K562 (cell line): Measurements from ENCODE around the gene TUBB4B. TPM values are rescaled to one million over a fixed set of nuclear protein-coding genes. Genes with fewer than 3 reads are reported as not detected.

Source experiments
- CBFA2T2 ChIP-seq: fragments of 450-650 bp; conservative IDR thresholded peaks from 2 replicates; pipeline ENCODE4 v1.6.1; 2017; ENCODE audit warnings: mild to moderate bottlenecking
- DDX20 ChIP-seq: fragments of 450-650 bp; IDR thresholded peaks from 2 replicates; pipeline ENCODE4 v1.6.1; 2016; ENCODE audit warnings: missing genetic modification characterization, low read depth, mild to moderate bottlenecking, missing compliant biosample characterization, moderate library complexity
- EHMT2 ChIP-seq: fragments of 450-650 bp; IDR thresholded peaks from 2 replicates; pipeline ENCODE4 v1.6.1; 2018; ENCODE audit warnings: antibody characterized with exemption
- MXI1 ChIP-seq: IDR thresholded peaks from 2 replicates; pipeline ENCODE4 v1.6.1; 2011; ENCODE audit warnings: low read depth, mild to moderate bottlenecking, improper control_type of control experiment, low read length
- NFIC ChIP-seq: fragments of 450-650 bp; IDR thresholded peaks from 2 replicates; pipeline ENCODE4 v1.6.1; 2017; ENCODE audit warnings: mild to moderate bottlenecking, inconsistent platforms
- POLR2A ChIP-seq: fragments of 450-650 bp; conservative IDR thresholded peaks from 2 replicates; pipeline ENCODE4 v1.6.1; 2016
- SMAD1 ChIP-seq: fragments of 150-350 bp; IDR thresholded peaks from 2 replicates; pipeline ENCODE4 v1.6.1; 2014; ENCODE audit warnings: low read length, low read depth; ENCODE audit not compliant: partially characterized antibody
- ZFP36 ChIP-seq: fragments of 150-350 bp; IDR thresholded peaks from 2 replicates; pipeline ENCODE4 v1.6.1; 2018; ENCODE audit warnings: low read length, low read depth; ENCODE audit not compliant: partially characterized antibody
- polyA plus RNA-seq, 8 experiments: library from polyadenylated mRNA; depleted of rRNA in 4 of 8; stranded (reverse) in 5 of 8; unstranded in 3 of 8; fragments of >200 nt; fragmentation: Nextera tagmentation in 2 of 8; fragmentation: Illumina TruSeq in 1 of 8; extraction: Ambion mirVana in 2 of 8; extraction: Trizol in 1 of 8; gene quantifications; 2 replicates each; pipeline versions ENCODE4 v1.2.1 to v1.2.3, GENCODE V29; 2011 to 2014; ENCODE audit warnings: inconsistent platforms in 1 of 8, missing spikeins in 1 of 8
- total RNA-seq, 7 experiments: library from RNA; depleted of rRNA in 6 of 7; stranded (reverse); fragments of >200 nt in 6 of 7; fragmentation: Illumina TruSeq in 2 of 7; extraction: Trizol in 2 of 7; gene quantifications; 2 replicates each; pipeline versions ENCODE4 v1.2.1 to v1.2.3, GENCODE V29; 2011 to 2021; ENCODE audit warnings: low replicate concordance in 1 of 7
- TF ChIP-seq, protein P1 (sequence below): fragments of 450-650 bp; IDR thresholded peaks from 2 replicates; pipeline ENCODE4 v1.6.1; 2017; ENCODE audit warnings: mild to moderate bottlenecking, moderate library complexity
- TF ChIP-seq, protein P2 (sequence below): fragments of 450-650 bp; IDR thresholded peaks from 2 replicates; pipeline ENCODE4 v1.6.1; 2016
- TF ChIP-seq, protein P3 (sequence below): fragments of 450-650 bp; IDR thresholded peaks from 2 replicates; pipeline ENCODE4 v1.6.1; 2016; ENCODE audit warnings: borderline replicate concordance
- TF ChIP-seq, protein P4 (sequence below): fragments of 450-650 bp; IDR thresholded peaks from 2 replicates; pipeline ENCODE4 v1.6.1; 2016; ENCODE audit warnings: low read depth, mild to moderate bottlenecking, moderate library complexity
- TF ChIP-seq, protein P5 (sequence below), 3 experiments: fragments of 200-800 bp in 1 of 3; sonication (Bioruptor generic) in 1 of 3; sonication (generic) in 1 of 3; formaldehyde crosslinking in 1 of 3; IDR thresholded peaks; 2 replicates each; pipeline versions ENCODE4 v1.6.1 to v1.8.0; 2016 to 2022; ENCODE audit warnings: mild to moderate bottlenecking in 2 of 3, missing compliant biosample characterization in 2 of 3, missing genetic modification characterization in 2 of 3, missing genetic modification reagents in 1 of 3
- TF ChIP-seq, protein P6 (sequence below), 2 experiments: IDR thresholded peaks; 2 replicates each; pipeline ENCODE4 v1.6.1; 2011; ENCODE audit warnings: borderline replicate concordance in 1 of 2, control low read depth in 1 of 2, low read depth in 1 of 2, low read length in 1 of 2, mild to moderate bottlenecking in 1 of 2, mixed read lengths in 1 of 2, moderate library complexity in 1 of 2; ENCODE audit not compliant: insufficient read depth in 1 of 2, insufficient read length in 1 of 2, poor library complexity in 1 of 2, severe bottlenecking in 1 of 2; ENCODE audit errors: extremely low read depth in 1 of 2
- TF ChIP-seq, protein P7 (sequence below): sonication (generic); formaldehyde crosslinking; IDR thresholded peaks from 2 replicates; pipeline ENCODE4 v1.8.0; 2022; ENCODE audit warnings: missing genetic modification reagents, mild to moderate bottlenecking, borderline replicate concordance

TUBB4B gene
- total and polyA plus RNA-seq, 9 of the 15 experiments (the other 6 are each of a cell fraction or from before 2014, with no cell fraction given): 24.1 to 443 (median 268) TPM

DNA sequence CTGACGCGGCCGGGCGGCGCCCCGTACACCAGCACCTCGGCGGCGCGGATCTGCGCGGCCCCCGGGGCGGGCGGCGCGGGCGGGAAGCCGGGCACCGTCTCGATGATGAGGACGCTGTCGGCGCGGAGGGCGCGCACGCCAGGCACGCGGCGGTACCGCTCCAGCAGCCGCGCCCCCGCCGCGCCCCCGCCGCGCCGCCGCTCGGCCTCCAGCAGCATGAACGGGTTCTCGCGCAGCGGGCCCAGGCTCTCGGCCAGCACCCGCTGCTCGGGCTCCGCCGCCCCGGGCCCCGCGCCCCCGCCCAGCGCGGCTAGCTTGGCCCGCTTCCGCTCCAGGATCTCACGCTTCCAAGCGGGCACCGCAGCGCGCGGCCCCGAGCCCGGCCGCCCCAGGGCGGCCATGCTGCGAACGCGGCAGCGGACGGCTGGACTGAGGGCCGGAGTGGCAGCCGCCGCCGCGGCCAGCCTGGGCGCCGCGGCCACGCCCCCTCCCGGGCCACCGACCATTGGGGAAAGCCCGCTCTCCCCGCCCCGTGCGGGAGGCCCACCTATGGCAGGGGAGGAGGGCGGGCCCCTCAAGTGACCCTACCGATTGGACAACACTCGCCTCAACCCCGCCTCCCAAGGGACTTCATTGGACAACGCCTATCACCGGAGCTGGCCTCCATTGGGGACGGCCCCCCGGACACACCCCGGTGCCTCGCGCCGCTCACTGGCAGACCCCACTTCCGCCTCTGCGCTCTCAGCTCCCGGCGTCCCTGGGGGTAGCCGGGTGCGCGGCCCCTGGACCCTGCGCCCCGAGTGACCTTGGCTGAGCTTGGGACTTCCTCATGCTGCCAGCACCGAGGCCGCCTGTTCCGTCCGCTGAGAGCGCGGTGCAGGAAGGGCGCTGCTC is 40.5 kb upstream of the TUBB4B start, which contains the start of gene TPRN (continued):
- TF ChIP-seq, protein P1, sequence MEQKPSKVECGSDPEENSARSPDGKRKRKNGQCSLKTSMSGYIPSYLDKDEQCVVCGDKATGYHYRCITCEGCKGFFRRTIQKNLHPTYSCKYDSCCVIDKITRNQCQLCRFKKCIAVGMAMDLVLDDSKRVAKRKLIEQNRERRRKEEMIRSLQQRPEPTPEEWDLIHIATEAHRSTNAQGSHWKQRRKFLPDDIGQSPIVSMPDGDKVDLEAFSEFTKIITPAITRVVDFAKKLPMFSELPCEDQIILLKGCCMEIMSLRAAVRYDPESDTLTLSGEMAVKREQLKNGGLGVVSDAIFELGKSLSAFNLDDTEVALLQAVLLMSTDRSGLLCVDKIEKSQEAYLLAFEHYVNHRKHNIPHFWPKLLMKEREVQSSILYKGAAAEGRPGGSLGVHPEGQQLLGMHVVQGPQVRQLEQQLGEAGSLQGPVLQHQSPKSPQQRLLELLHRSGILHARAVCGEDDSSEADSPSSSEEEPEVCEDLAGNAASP: no peak
- TF ChIP-seq, protein P2, sequence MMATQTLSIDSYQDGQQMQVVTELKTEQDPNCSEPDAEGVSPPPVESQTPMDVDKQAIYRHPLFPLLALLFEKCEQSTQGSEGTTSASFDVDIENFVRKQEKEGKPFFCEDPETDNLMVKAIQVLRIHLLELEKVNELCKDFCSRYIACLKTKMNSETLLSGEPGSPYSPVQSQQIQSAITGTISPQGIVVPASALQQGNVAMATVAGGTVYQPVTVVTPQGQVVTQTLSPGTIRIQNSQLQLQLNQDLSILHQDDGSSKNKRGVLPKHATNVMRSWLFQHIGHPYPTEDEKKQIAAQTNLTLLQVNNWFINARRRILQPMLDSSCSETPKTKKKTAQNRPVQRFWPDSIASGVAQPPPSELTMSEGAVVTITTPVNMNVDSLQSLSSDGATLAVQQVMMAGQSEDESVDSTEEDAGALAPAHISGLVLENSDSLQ: peak; percentile 73
- TF ChIP-seq, protein P3, sequence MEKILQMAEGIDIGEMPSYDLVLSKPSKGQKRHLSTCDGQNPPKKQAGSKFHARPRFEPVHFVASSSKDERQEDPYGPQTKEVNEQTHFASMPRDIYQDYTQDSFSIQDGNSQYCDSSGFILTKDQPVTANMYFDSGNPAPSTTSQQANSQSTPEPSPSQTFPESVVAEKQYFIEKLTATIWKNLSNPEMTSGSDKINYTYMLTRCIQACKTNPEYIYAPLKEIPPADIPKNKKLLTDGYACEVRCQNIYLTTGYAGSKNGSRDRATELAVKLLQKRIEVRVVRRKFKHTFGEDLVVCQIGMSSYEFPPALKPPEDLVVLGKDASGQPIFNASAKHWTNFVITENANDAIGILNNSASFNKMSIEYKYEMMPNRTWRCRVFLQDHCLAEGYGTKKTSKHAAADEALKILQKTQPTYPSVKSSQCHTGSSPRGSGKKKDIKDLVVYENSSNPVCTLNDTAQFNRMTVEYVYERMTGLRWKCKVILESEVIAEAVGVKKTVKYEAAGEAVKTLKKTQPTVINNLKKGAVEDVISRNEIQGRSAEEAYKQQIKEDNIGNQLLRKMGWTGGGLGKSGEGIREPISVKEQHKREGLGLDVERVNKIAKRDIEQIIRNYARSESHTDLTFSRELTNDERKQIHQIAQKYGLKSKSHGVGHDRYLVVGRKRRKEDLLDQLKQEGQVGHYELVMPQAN: peak; percentile 67; the same call in 1 of the 2 replicates
- TF ChIP-seq EHMT2: no peak
- no peak for TF ChIP-seq ZFP36
- TF ChIP-seq POLR2A: peak; percentile 88
- TF ChIP-seq, protein P4, sequence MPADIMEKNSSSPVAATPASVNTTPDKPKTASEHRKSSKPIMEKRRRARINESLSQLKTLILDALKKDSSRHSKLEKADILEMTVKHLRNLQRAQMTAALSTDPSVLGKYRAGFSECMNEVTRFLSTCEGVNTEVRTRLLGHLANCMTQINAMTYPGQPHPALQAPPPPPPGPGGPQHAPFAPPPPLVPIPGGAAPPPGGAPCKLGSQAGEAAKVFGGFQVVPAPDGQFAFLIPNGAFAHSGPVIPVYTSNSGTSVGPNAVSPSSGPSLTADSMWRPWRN: no peak
- TF ChIP-seq, protein P5, sequence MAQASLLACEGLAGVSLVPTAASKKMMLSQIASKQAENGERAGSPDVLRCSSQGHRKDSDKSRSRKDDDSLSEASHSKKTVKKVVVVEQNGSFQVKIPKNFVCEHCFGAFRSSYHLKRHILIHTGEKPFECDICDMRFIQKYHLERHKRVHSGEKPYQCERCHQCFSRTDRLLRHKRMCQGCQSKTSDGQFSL (CRISPR knock-in tag; IDR thresholded peaks at IDR 0.05): no peak
- TF ChIP-seq, protein P5 (tag; IDR thresholded peaks at IDR 0.05): no peak
- TF ChIP-seq, protein P6, sequence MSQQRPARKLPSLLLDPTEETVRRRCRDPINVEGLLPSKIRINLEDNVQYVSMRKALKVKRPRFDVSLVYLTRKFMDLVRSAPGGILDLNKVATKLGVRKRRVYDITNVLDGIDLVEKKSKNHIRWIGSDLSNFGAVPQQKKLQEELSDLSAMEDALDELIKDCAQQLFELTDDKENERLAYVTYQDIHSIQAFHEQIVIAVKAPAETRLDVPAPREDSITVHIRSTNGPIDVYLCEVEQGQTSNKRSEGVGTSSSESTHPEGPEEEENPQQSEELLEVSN (IDR thresholded peaks at IDR 0.05; ENCODE audit: borderline replicate concordance in 1 of 2, extremely low read depth in 1 of 2, insufficient read depth in 1 of 2, insufficient read length in 1 of 2, low read depth in 1 of 2, low read length in 1 of 2, poor library complexity in 1 of 2, severe bottlenecking in 1 of 2): peak; percentile 46 to 88
- no peak for TF ChIP-seq NFIC
- peak; percentile 60 for TF ChIP-seq SMAD1
- no peak for TF ChIP-seq MXI1
- TF ChIP-seq, protein P7, sequence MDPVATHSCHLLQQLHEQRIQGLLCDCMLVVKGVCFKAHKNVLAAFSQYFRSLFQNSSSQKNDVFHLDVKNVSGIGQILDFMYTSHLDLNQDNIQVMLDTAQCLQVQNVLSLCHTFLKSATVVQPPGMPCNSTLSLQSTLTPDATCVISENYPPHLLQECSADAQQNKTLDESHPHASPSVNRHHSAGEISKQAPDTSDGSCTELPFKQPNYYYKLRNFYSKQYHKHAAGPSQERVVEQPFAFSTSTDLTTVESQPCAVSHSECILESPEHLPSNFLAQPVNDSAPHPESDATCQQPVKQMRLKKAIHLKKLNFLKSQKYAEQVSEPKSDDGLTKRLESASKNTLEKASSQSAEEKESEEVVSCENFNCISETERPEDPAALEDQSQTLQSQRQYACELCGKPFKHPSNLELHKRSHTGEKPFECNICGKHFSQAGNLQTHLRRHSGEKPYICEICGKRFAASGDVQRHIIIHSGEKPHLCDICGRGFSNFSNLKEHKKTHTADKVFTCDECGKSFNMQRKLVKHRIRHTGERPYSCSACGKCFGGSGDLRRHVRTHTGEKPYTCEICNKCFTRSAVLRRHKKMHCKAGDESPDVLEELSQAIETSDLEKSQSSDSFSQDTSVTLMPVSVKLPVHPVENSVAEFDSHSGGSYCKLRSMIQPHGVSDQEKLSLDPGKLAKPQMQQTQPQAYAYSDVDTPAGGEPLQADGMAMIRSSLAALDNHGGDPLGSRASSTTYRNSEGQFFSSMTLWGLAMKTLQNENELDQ (CRISPR knock-in tag): no peak
- no peak for TF ChIP-seq DDX20 (tag)
- TF ChIP-seq CBFA2T2: no peak
